Activated CD4-positive, CD25-positive, alpha-beta regulatory T cell (primary cell): ENCODE measurements around the gene CHP2.
"Not testable (repeated sequence)": the region's sequence is repeated elsewhere in the genome, so short reads cannot be mapped to it uniquely, and the experiment has no call there.

Source experiments
- DNase-seq, 4 experiments: peaks; one replicate each; lab custom pipeline; 2025; lab: John Stamatoyannopoulos, UW

The CHP2 gene

GRCh38 chr16:23754594-23755483, at the start of gene CHP2:
Gene CHP2 (plus strand): TSS chr16:23755026. CDS start chr16:23755050, 24 bp downstream.
- no peak for DNase-seq

GRCh38 chr16:23705517-23705902, 49.3 kb upstream of the CHP2 start:
- no peak for DNase-seq

DNA sequence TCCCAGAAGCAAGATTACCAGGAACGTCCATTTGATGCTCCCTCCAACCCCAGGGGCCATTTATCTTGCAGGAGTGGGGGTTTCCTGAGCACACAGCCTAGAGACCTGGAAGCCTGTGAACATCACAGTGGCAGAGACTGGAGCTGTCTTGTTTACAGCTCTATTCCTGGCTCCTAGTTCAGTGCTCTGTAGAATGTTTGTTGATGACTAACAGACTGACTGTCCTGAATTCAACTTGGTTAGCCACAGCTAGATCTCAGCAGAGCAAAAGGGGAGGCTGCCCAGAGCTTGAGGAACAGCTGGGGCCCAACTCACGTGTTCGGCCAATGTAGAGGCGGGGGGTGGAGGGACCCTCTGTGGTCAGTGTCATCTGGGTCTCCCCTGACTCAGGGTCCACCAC, 48.4 kb upstream of the CHP2 start:
- no peak for DNase-seq

DNA sequence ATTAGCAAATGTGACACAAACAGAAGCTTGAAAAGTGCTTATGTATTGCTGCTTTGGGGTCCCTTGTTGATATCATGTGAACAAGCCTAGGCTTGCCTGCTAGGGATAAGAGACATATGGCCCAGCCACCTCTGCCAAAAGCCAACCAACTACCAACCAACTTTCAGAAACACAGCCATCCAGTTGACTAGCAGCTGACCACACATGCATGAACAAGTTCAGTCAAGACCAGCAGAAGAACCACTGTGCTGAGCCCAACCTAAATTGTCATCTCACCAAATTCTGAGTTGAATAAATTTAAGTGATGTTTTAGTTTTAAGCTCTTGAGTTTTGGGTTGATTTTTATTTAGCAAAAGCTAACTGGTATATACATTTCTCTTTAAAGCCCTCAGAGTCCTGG, 45.3 kb upstream of the CHP2 start:
- DNase-seq, result no peak

GRCh38 chr16:23710008-23710407, 44.8 kb upstream of the CHP2 start:
- DNase-seq, result no peak

- DNase-seq, result no peak
Measured at GRCh38 chr16:23710504-23710903, 44.3 kb upstream of the CHP2 start.

- no peak for DNase-seq
Measured at GRCh38 chr16:23711785-23712184, 43.0 kb upstream of the CHP2 start.

DNA sequence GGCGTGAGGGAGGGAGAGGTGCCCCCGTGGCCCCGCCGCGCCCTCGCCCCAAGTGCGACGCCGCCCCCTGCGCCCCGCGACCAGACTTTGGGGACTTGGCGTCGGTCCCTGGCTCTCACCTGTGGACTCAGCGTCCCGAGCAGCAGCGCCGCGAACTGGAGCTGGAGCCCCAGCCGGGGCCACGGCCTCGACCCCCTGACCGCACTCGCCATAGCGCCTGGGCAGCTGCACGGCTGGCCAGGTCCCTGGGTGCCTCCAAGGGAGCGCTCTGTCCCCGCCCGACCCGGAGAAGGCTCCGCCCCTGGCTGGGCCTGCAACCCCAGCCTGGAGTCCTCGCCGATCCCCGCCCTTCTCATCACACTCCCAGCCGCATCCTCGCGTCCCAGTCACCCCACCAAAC, 41.9 kb upstream of the CHP2 start, which contains the start of gene ERN2:
TSS of gene ERN2 (minus strand) at position 247 of the 400 bp plus-strand sequence. CDS start at position 212, 35 bp downstream.
- DNase-seq, result no peak

- DNase-seq, result no peak
Measured at GRCh38 chr16:23716484-23716883, 38.3 kb upstream of the CHP2 start.

- not testable (repeated sequence) for DNase-seq
Measured at GRCh38 chr16:23722613-23723240, 32.1 kb upstream of the CHP2 start.

DNA sequence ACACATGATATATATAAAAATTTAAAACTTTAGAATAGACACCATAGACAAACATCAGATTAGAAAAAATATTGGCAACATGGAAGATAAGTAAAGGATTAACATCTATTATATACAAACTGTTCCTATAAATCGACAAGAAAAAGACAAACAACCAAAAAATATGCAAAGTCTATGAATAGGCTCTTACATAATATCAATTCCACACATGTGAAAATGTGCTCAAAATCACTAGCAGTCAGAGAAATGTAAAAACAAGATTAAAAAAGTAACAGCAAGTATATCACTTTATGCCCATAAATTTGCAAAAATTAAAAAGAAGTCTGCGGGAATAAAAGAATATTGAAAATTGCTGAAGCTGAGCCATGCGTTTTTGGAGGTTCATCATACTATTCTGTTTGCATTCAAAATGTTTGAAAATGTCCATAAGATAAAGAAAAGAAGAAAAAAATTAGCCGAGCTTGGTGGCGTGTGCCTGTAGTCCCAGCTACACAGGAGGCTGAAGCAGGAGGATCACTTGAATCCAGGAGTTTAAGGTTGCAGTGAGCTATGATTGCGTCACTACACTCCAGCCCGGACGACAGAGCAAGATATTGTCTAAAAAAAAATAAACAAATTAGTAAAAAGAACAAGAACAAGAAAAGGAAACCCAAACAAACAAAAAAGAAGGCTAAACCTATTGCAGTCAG, 30.6 kb upstream of the CHP2 start:
- DNase-seq, result no peak

- DNase-seq, result no peak
Measured at GRCh38 chr16:23724785-23725131, 30.1 kb upstream of the CHP2 start.

- no peak for DNase-seq
Measured at GRCh38 chr16:23726710-23727109, 28.1 kb upstream of the CHP2 start.

DNA sequence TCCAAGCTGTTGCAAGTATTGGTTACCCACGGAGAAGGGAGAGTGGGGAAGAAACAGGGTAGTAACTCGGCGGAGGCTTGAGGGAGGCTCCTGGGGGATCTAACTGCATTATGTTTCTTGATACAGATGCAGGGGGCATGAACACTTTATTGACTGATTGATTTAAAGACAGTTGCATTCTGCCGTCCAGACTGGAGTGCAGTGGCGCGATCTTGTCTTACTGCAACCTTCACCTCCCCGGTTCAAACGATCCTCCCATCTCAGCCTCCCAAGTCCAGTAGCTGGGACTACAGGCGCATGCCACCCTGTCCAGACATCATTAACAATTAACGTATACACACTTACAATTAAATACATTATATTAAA, 26.7 kb upstream of the CHP2 start:
- no peak for DNase-seq

- no peak for DNase-seq
Measured at GRCh38 chr16:23729503-23730424, 25.1 kb upstream of the CHP2 start.

- no peak for DNase-seq
Measured at GRCh38 chr16:23734176-23734893, 20.5 kb upstream of the CHP2 start.

DNA sequence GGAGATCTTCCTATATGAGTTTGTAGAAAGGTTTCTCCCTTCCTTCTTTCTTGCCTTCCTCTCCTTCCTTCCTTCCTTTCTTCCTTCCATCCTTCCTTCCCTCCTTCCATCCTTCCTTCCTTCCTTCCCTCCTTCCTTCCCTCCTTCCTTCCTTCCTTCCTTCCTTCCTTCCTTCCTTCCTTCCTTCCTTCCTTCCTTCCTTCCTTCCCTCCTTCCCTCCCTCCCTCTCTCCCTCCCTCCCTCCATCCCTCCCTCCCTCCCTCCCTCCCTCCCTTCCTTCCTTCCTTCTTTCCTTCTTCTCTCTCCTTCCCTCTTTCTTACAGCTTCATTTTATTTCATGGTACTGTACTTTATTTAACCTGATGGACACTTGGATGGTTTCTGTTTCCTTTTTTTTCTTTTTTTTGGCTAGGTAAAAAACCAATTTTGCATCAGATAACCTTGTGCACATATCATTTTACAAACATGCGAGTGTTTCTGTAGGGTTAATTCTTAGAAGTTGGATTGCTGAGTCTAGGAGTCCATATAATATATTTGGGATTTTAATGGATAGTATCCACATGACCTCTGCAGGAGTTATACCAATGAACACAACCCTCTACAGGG, 17.3 kb upstream of the CHP2 start:
- not testable (repeated sequence) for DNase-seq

DNA sequence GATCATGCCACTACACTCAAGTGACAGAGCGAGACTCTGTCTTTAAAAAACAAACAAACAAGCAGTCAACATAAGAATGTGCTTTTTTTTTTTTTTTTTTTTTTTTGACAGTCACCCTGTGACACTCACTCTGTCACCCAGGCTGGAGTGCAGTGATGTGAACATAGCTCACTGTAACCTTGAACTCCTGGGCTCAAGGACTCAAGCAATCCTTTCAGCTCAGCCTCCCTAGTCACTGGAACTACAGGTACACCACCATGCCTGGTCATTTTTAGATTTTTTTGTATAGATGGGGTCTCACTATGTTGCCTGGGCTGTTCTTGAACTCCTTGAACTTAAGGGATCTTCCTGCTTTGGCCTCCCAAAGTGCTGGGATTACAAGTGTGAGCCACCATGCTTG, 15.3 kb upstream of the CHP2 start:
- no peak for DNase-seq

- DNase-seq, result no peak
Measured at GRCh38 chr16:23741675-23742303, 13.0 kb upstream of the CHP2 start.

GRCh38 chr16:23742766-23743165, 12.1 kb upstream of the CHP2 start:
- no peak for DNase-seq
